IPS DF 4.7 (cell line): Measurements from ENCODE around the gene DDX39B.
"Not testable (repeated sequence)": the region's sequence is repeated elsewhere in the genome, so short reads cannot be mapped to it uniquely, and the experiment has no call there.

Source experiments
- DNase-seq: peaks from one replicate; pipeline ENCODE4 v3.0.0-alpha.2; 2013; ENCODE audit warnings: low spot score; ENCODE audit errors: extremely low read depth

The DDX39B gene

DNA sequence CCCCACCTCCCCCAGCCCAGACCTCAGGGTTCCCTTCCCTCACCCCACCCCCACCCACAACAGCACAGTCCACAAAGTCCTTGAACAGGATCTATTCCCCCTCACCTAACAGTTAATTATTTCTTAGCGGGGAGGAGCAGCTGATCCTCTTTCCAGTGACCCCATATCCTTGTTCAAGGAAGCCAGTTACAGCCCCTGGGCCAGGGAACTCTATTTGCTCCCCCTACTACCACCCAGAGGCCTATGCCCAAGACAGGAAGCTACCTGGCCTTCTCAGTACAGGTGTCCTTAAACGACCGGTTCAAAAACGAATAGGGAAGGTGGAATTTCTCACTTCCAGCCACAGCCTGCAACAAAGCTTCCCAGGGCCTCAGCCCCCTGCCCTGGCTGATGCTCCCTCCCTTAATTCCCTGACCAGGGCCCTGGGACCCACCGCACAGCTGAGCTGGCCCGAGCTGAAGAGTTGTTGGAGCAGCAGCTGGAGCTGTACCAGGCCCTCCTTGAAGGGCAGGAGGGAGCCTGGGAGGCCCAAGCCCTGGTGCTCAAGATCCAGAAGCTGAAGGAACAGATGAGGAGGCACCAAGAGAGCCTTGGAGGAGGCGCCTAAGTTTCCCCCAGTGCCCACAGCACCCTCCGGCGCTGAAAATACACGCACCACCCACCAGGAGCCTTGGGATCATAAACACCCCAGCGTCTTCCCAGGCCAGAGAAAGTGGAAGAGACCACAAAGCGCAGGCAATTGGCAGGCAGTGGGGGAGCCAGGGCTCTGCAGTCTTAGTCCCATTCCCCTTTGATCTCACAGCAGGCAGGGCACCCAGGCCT, 12.3 kb downstream of the DDX39B start:
- no peak for DNase-seq

DNA sequence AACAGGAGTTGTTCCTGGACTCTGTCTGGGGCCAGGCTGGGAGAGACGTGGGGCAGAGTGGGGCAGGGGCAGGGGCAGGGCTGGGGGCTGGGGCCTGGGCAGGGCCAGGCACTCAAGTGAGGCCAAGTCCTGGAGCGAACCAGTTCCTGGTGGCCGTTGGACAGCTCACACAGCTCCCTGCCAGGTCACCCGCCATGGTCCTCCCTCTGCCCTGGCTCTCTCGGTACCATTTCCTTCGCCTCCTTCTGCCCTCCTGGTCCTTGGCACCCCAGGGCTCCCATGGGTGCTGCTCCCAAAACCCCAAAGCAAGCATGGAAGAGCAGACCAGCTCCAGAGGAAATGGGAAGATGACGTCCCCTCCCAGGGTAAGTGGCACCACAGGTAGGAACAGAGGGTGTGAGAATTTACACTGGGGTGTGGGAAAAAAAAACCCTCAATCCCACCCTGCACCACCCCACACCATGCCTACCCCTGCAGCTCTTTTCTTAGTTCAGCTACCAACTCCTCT, 12.9 kb downstream of the DDX39B start, which contains the start of gene MCCD1:
MCCD1 (plus strand) TSS at position 142 of the 508 bp plus-strand sequence; CDS start at position 195, 53 bp downstream.
- DNase-seq = no peak

- no peak for DNase-seq
Observed at GRCh38 chr6:31528307-31528777, 13.5 kb downstream of the DDX39B start.

DNA sequence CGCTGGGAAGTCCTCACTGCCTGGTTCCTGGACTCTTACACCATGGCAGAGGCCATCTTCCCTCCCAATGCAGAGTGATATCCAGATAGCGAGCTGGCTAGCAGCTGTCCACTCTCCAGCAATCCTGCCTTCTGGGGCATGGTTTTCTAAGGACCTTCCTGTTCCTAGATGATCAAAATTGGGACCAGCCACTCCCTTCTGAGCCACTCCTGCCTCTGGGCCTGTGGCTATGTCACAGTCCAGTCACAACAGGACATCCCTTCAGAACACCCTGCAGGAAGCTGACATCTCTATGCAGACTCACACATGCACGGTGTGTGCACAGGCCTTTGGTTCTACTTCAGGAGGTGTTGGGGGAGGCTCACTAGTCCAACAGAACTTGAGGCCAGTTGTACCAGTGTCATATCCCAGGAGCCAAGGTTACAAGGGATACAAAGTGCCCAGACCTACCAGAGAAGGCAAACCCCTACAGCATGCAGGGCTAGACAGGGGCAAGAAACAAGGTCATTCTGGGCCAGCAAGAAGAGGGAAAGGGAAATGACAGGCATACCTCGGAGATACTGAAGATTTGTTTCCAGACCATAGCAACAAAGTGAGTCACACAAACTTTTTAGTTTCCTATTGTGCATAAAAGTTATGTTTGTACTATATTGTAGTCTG, 15.7 kb downstream of the DDX39B start:
- no peak for DNase-seq

- DNase-seq = no peak
Observed at GRCh38 chr6:31525553-31525931, 16.3 kb downstream of the DDX39B start.

GRCh38 chr6:31521835-31522234, 20.0 kb downstream of the DDX39B start:
- no peak for DNase-seq

DNA sequence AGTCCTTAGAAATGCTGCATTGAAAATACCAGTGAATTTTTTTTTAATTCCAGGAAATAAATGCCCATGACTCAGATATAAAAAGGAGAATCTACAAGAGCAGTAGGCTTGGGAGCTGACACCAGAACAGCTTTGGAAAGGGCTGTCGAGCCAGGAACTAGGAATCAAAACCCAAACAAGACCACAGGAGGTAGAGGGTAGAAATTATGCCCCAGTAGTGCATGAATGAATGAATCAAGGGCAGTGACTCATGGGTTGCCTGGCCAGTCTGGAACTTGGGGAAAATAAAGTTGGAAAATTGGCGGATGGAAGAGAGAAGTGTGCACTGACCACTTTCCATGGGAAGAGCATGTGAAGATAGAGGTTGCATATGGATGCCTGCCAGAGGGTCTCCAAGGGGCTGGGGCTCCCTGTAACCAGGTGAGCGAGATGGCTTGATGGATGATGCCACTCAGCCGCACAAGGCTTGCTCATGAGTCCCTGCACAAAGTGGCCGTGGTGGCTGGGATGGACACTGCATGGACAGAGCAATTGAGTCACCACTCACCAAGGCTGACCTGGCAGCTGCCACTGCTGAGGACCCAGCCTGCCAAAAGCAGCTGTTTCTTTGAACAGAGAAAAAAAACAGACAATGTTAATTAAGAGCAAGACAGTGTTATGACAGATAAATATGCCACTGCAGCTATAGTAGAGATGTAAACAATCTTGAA, 28.2 kb downstream of the DDX39B start:
- no peak for DNase-seq

DNA sequence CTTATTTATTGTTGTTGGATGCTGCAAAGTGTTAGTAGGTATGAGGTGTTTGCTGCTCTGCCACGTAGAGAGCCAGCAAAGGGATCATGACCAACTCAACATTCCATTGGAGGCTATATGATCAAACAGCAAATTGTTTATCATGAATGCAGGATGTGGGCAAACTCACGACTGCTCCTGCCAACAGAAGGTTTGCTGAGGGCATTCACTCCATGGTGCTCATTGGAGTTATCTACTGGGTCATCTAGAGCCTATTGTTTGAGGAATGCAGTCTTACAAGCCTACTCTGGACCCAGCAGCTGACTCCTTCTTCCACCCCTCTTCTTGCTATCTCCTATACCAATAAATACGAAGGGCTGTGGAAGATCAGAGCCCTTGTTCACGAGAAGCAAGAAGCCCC, 31.8 kb downstream of the DDX39B start:
- no peak for DNase-seq

- DNase-seq = not testable (repeated sequence)
Observed at GRCh38 chr6:31509036-31509435, 32.8 kb downstream of the DDX39B start.

DNA sequence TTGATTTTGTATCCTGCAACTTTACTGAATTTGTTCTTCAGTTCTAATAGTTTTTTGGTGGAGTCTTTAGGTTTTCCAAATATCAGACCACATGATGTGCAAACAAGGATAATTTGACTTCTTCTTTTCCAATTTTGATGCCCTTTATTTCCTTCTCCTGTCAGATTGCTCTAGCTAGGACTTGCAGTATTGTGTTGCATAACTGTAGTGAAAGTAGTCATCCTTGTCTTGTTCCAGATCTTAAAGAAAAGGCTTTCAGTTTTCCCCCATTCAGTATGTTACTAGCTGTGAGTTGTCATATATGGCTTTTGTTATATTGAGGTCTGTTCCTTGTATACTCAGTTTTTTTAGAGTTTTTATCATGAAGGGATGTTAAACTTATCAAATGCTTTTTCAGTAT, 39.2 kb downstream of the DDX39B start:
- DNase-seq = no peak

DNA sequence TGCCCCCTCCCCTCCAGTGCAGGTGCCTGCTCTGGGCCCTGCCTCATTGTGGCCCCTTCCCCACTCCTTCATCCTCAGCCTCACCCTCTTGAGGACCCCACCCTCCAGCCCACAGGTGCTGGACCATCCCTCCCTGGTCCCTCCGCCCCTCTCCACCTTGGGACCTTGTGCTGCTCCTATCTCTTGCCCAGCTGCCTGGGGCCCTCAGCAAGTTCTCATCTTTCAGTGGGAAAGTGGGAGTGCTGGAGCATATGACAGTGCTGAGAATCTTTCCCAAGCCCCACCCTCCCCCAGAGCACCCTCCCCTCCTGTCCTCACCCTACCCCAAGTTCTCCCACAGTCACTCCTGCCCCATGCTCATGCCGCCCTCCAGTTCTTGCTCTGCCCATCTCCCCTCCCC, 42.2 kb downstream of the DDX39B start:
- DNase-seq = not testable (repeated sequence)

GRCh38 chr6:31498748-31499147, 43.1 kb downstream of the DDX39B start:
- no peak for DNase-seq

GRCh38 chr6:31497531-31498476, 44.0 kb downstream of the DDX39B start, which contains the start of gene MICB:
Gene MICB (plus strand): TSS chr6:31498145. CDS start chr6:31498194, 49 bp downstream.
- peak; percentile 91 for DNase-seq

GRCh38 chr6:31496826-31497225, 45.0 kb downstream of the DDX39B start:
- not testable (repeated sequence) for DNase-seq

GRCh38 chr6:31495580-31495979, 46.2 kb downstream of the DDX39B start:
- DNase-seq = no peak

- DNase-seq = no peak
Observed at GRCh38 chr6:31493875-31494694, 47.7 kb downstream of the DDX39B start.

- not testable (repeated sequence) for DNase-seq
Observed at GRCh38 chr6:31493550-31493874, 48.3 kb downstream of the DDX39B start.

- DNase-seq = no peak
Observed at GRCh38 chr6:31490115-31490873, 51.5 kb downstream of the DDX39B start.

DNA sequence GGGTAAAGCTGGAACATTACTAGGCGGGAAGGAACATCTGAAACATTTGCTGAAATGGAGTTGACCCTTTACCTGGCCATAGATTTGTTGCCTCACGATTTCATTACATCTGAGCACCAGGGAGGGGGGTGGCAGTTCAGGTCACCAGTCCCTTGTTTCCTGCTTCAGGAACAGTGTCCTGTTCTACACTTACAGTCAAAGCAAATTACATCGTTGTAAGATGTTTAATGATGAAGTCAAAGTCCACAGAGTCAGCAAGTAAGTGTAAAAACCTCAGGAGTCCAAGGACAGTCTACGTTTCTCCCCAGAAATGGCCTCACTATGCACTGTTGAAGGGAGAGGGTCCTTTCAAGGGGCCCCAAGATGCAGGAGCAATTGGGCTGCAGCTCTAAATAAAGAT, 52.7 kb downstream of the DDX39B start:
- no peak for DNase-seq
